Heart right ventricle (tissue), 16 donors: ENCODE data around the gene FCHSD2. TPM values are rescaled to one million over a fixed set of nuclear protein-coding genes. Genes with fewer than 3 reads are reported as not detected.

ENCODE experiments used
- ATAC-seq, 8 donors: fragments of 200-7000 bp; cut with Tn5 transposase; one replicate each; pipeline ENCODE4 v1.9.1; 2020; ENCODE audit warnings: mild to moderate bottlenecking in 8 of 8, moderate library complexity in 8 of 8, moderate number of reproducible peaks in 1 of 8
- DNase-seq, 2 donors: peaks; one replicate each; pipeline ENCODE4 v3.0.0-alpha.2; 2020
- H3K27ac ChIP-seq, 10 donors: fragments of 200-600 bp; sonication (generic) in 2 of 10; one replicate each; pipeline versions ENCODE4 v1.5.0 to v1.8.0; 2020 to 2022; ENCODE audit warnings: mild to moderate bottlenecking in 3 of 10
- H3K27me3 ChIP-seq, 7 donors: fragments of 200-600 bp; one replicate each; pipeline ENCODE4 v1.8.0; 2021 to 2022; ENCODE audit warnings: mild to moderate bottlenecking in 2 of 7
- H3K36me3 ChIP-seq, 9 donors: fragments of 200-600 bp; sonication (generic) in 1 of 9; one replicate each; pipeline versions ENCODE4 v1.5.0 to v1.8.0; 2020 to 2022; ENCODE audit warnings: mild to moderate bottlenecking in 2 of 9
- H3K4me1 ChIP-seq, 9 donors: fragments of 200-600 bp; sonication (generic) in 1 of 9; one replicate each; pipeline versions ENCODE4 v1.5.0 to v1.8.0; 2020 to 2022; ENCODE audit warnings: mild to moderate bottlenecking in 4 of 9
- H3K4me3 ChIP-seq, 10 donors: fragments of 200-600 bp; sonication (generic) in 2 of 10; one replicate each; pipeline versions ENCODE4 v1.5.0 to v1.8.0; 2020 to 2022; ENCODE audit warnings: mild to moderate bottlenecking in 7 of 10, moderate library complexity in 2 of 10
- H3K9me3 ChIP-seq, 11 donors: fragments of 200-600 bp in 10 of 11; sonication (generic) in 2 of 11; one replicate each; pipeline versions ENCODE4 v1.5.0 to v1.8.0; 2013 to 2022; ENCODE audit warnings: mild to moderate bottlenecking in 2 of 11, control low read depth in 1 of 11, moderate library complexity in 1 of 11
- WGBS, 2 donors: extraction: QIAGEN DNeasy Blood & Tissue Kit; methylation state at CpG; one replicate each; pipeline ENCODE4 v1.1.7; 2013; ENCODE audit warnings: inconsistent platforms in 1 of 2; 5-methylcytosine and 5-hydroxymethylcytosine counted together
- intact Hi-C, 10 donors: fragments of 100-400 bp; cut with DNase I; formaldehyde crosslinking; loops; one replicate each; pipeline versions ENCODE4 v1.11.1 to v1.14.2; 2022
- polyA plus RNA-seq, 2 donors: library from polyadenylated mRNA; stranded (reverse); fragments of 200-250 nt; gene quantifications; one replicate each; pipeline ENCODE4 v1.2.3, GENCODE V29; 2013
- total RNA-seq, 10 donors: library from RNA; stranded (reverse); fragmentation: NEBNext Ultra II Directional in 3 of 10; extraction: Animal tissue kit (Norgen Biotek cat#: 25700) in 3 of 10; gene quantifications; one replicate each; pipeline versions ENCODE4 v1.2.1 to v1.2.4, GENCODE V29; 2021 to 2023
- TF ChIP-seq, protein P1 (sequence below), 9 donors: fragments of 200-600 bp; sonication (generic) in 2 of 9; IDR thresholded peaks; one replicate each; pipeline versions ENCODE4 v1.5.0 to v1.8.0; 2021 to 2022; ENCODE audit warnings: antibody characterized with exemption in 9 of 9, mild to moderate bottlenecking in 5 of 9, moderate library complexity in 1 of 9
- donor health status: Arrhythmogenic right ventricular cardiomyopathy.
- donor health status: ischemic (EF 13 %, LVEDD 7.1; RV severe dilation, severe dysfunction).
- donor health status: healthy with polysubstance abuse.
- donor health status: DM: no; HTN: yes; CAD: no.
- donor health status: DM: no; HTN: no; CAD: no.
- donor health status: ischemic (EF 25% LVEDD 6.9; RV normal size, moderate dysfunction).
- donor health status: ischemic (EF 25% LVEDD 5.7; RV mildly dilated, moderate dysfunction).
- donor health status: healthy.
- donor health status: DM: yes; HTN: yes; CAD: no.
- donor health status: Ischemic cardiomyopathy.
- donor health status: ischemic (EF 35%, LVEDD 5.7; RV mildly dilated, moderate dysfunction).
- donor health status: nonischemic (EF 11% LVEDD 7.7; RV severe dilation, severe dysfunction).
- donor health status: DM: yes; HTN: yes; CAD: no.
- donor health status: PGD.
- donor health status: ischemic (EF 29% LVEDD 5.4; RV normal size, mild dysfunction).
- donor health status: nonischemic (EF 23%, LVEDD 6.1; RV moderate dilation, normal function).

The FCHSD2 gene
- total and polyA plus RNA-seq, 12 donors = 16.1 to 48.4 (median 37.5) TPM

DNA sequence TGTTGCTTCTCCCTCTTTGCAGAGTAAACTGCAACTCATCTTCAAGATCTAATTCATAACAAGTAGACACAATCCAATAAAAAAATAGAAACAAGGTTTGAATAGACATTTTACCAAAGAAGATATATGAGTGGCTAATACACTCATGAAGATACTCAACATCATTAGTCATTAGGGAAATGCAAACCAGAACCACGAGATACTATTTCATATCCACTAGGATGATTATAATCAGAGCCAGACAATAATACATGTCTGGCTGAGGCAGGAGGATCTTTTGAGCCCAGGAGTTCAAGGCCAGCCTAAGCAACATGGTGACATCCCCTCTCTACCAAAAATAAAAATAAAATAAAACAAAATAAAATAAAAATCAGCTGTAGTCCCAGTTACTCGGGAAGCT lies 242.9 kb downstream of the FCHSD2 start:
- Histone ChIP-seq H3K36me3 (peaks cover 0 to 77% (median 14%) of the 10 kb centered on the region in 9 donors), H3K9me3 (no peaks in the 10 kb centered on the region), H3K4me1 (peaks cover 0 to 2% (median 0%) of the 10 kb centered on the region in 9 donors), H3K4me3 (no peak overlapping the region), H3K27ac (no peak overlapping the region), H3K27me3 (no peaks in the 10 kb centered on the region)
- DNase-seq (no peak), ATAC-seq (no peak)
- intact Hi-C loops = no loop called here
- 80 to 81% methylated on average over 2 of the region's 2 CpGs for WGBS, 2 donors
- TF ChIP-seq, protein P1, sequence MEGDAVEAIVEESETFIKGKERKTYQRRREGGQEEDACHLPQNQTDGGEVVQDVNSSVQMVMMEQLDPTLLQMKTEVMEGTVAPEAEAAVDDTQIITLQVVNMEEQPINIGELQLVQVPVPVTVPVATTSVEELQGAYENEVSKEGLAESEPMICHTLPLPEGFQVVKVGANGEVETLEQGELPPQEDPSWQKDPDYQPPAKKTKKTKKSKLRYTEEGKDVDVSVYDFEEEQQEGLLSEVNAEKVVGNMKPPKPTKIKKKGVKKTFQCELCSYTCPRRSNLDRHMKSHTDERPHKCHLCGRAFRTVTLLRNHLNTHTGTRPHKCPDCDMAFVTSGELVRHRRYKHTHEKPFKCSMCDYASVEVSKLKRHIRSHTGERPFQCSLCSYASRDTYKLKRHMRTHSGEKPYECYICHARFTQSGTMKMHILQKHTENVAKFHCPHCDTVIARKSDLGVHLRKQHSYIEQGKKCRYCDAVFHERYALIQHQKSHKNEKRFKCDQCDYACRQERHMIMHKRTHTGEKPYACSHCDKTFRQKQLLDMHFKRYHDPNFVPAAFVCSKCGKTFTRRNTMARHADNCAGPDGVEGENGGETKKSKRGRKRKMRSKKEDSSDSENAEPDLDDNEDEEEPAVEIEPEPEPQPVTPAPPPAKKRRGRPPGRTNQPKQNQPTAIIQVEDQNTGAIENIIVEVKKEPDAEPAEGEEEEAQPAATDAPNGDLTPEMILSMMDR (IDR thresholded peaks at IDR 0.05) = no peak

DNA sequence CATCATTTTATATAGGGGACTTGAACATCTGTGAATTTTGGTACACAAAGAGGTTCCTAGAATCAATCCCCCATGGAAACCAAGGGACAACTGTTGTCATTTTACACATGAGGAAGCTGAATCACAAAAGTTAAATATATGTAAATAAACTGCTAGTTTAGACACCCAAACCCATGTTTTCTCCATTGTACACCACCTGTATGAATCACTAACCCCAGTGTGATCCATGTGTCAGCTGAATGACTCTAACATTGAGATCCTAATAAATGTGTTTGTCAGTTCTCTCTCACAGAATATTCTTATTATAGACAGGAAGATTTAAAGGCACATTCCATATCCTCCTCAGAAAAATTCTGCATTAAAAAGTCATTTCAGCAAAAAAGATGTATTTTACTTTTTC lies 244.6 kb downstream of the FCHSD2 start:
- Histone ChIP-seq H3K4me3 (no peak overlapping the region), H3K4me1 (no peaks in the 10 kb centered on the region), H3K27me3 (no peaks in the 10 kb centered on the region), H3K27ac (no peak overlapping the region), H3K36me3 (peaks cover 0 to 89% (median 14%) of the 10 kb centered on the region in 9 donors), H3K9me3 (no peaks in the 10 kb centered on the region)
- DNase-seq (no peak), ATAC-seq (no peak)
- intact Hi-C loops = no loop called here
- TF ChIP-seq, protein P1 (IDR thresholded peaks at IDR 0.05) = no peak

DNA sequence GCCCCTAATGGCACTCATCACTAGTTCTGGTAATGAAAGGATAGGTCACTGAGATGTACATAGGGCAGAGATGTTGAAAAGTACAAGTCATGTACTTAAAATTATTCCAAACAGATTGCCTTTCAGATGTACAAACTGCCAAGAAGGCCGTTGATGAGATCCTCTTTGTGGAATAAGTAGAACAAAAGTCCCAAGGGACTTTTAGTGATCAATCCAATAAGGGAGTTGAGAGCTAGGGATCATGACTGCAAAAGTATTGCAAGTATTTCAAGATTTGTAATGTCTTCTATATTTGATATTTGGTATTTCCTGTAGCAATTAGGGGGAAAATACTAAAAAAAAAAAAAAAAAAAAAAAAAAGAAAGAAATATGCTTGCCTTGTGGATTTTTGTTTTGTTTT lies 245.7 kb downstream of the FCHSD2 start:
- no peak for ATAC-seq
- H3K9me3 ChIP-seq = no peaks in the 10 kb centered on the region
- no peaks in the 10 kb centered on the region for H3K4me1 ChIP-seq
- H3K27ac ChIP-seq = no peak overlapping the region
- H3K36me3 ChIP-seq = peaks cover 0 to 85% (median 14%) of the 10 kb centered on the region in 9 donors
- intact Hi-C loops = no loop called here
- H3K27me3 ChIP-seq = no peaks in the 10 kb centered on the region
- no peak for DNase-seq
- TF ChIP-seq, protein P1 (IDR thresholded peaks at IDR 0.05) = no peak
- no peak overlapping the region for H3K4me3 ChIP-seq
- 59 to 70% methylated on average over 1 of the region's 1 CpG for WGBS, 2 donors

DNA sequence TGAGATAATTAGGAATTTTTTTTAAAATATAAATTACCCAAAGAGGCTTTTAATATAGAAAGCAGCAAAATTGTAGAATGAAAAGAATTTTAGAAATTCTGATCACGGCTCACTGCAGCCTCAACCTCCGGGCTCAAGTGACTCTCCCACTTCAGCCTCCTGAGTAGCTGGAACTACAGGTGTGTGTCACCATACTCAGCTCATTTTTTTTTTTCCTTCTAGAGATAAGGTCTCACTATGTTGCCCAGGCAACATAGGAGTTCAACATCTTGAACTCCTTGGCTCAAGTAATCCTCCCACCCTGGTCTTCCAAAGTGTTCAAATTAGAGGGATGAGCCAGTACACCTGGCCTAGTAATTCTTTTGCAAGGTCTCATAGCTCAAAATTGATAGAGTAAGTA lies 251.2 kb downstream of the FCHSD2 start:
- no peaks in the 10 kb centered on the region for H3K4me1 ChIP-seq
- H3K4me3 ChIP-seq = no peak overlapping the region
- H3K27me3 ChIP-seq = no peaks in the 10 kb centered on the region
- H3K36me3 ChIP-seq = peaks cover 0 to 80% (median 33%) of the 10 kb centered on the region in 9 donors
- no peak overlapping the region for H3K27ac ChIP-seq
- intact Hi-C loops = no loop called here
- WGBS, 2 donors = 96% methylated on average over 2 of the region's 2 CpGs
- ATAC-seq = no peak
- no peaks in the 10 kb centered on the region for H3K9me3 ChIP-seq
- TF ChIP-seq, protein P1 (IDR thresholded peaks at IDR 0.05) = no peak
- no peak for DNase-seq
